OCI-LY3 (cell line): ENCODE results near the gene KBTBD4.

Source experiments
- EZH2phosphoT487 ChIP-seq: fragments of 200-600 bp; shearing (Covaris generic); IDR thresholded peaks from 2 replicates; pipeline ENCODE4 v1.6.1; 2018; ENCODE audit warnings: antibody characterized with exemption, mixed run types, low read depth
- TF ChIP-seq, protein P1 (sequence below): fragments of 200-600, 300-600 bp; sonication (generic); IDR thresholded peaks from 2 replicates; pipeline ENCODE4 v1.5.1; 2014; ENCODE audit warnings: antibody characterized with exemption, low read length, low read depth

DNA sequence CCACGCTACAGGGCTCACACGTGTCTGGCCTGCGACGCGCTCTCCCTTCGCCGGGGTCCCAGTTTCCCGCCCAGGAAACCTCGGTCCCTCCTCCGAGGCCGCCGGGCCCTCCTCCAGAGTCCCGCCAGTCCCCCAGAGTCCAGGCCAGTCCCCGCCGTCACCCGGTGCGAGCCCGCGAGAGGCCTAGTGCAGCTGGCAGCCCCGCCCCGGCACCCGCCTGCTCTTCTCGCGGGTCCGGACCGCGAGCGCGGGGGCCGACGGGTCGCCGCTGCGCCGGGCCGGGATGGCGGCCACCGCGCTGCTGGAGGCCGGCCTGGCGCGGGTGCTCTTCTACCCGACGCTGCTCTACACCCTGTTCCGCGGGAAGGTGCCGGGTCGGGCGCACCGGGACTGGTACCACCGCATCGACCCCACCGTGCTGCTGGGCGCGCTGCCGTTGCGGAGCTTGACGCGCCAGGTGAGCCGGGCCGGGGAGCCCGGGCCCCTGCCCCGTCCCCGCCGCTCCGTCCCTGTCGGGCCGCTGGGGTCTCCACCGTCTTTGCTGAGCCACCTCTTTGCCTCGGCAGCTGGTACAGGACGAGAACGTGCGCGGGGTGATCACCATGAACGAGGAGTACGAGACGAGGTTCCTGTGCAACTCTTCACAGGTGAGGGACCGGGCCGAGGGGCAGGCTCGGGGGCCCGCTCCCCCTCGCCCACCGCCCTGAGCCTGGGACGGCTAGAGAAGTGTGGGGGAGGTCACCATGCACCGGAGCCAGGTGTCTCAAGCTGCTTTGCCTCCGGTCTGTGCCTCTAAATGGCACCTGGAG is 13.2 kb downstream of the KBTBD4 start, which contains the start of gene PTPMT1:
- TF ChIP-seq, protein P1, sequence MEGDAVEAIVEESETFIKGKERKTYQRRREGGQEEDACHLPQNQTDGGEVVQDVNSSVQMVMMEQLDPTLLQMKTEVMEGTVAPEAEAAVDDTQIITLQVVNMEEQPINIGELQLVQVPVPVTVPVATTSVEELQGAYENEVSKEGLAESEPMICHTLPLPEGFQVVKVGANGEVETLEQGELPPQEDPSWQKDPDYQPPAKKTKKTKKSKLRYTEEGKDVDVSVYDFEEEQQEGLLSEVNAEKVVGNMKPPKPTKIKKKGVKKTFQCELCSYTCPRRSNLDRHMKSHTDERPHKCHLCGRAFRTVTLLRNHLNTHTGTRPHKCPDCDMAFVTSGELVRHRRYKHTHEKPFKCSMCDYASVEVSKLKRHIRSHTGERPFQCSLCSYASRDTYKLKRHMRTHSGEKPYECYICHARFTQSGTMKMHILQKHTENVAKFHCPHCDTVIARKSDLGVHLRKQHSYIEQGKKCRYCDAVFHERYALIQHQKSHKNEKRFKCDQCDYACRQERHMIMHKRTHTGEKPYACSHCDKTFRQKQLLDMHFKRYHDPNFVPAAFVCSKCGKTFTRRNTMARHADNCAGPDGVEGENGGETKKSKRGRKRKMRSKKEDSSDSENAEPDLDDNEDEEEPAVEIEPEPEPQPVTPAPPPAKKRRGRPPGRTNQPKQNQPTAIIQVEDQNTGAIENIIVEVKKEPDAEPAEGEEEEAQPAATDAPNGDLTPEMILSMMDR: no peak
- no peak for TF ChIP-seq EZH2phosphoT487
